ELR (cell line): ENCODE measurements around the gene ZNRF1.
"Not testable (repeated sequence)": the region's sequence is repeated elsewhere in the genome, so short reads cannot be mapped to it uniquely, and the experiment has no call there.

Experiments used
- DNase-seq: peaks from one replicate; pipeline ENCODE4 v3.0.0-alpha.2; 2015; ENCODE audit warnings: low read depth

ZNRF1 gene

DNA sequence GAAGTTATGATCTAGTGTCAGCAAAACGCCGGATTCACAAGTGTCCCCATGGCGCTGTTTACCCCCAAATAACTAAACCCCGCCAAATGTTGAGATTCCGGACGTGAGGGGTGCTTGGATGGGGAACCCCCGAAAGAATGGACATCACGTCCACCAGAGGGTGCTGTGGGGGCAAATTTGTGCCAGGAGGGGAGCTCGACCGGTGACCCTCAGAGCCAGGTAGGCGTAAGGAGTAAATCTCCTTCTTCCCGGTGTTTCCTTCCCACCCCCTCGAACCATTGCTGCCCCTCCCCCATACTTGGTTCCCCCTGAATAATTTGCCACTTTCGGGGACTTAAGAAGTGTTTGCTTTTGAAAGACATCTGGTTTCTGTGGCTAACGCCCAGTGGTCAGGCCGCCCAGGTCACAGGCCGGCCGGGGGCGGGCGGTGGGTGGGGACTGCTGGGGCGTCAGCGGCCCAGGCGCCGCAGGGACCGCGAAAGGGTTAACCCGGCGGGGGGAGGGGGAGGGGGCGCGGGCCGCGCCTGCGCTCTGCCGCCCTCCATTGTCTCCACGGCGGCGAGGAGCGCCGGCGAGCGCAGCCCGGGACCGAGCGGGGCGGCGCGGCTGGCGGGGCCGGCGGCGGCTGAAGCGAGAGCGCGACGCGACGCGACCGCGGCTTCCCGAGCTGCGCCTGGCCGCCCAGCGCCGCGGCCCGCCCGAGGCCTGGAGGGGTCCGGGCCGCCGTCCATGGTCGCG lies at the start of gene ZNRF1:
Gene ZNRF1 (plus strand): TSS at position 544 of the 738 bp plus-strand sequence. CDS start 648 bp downstream, outside the sequence.
- DNase-seq: peak; percentile 85

DNA sequence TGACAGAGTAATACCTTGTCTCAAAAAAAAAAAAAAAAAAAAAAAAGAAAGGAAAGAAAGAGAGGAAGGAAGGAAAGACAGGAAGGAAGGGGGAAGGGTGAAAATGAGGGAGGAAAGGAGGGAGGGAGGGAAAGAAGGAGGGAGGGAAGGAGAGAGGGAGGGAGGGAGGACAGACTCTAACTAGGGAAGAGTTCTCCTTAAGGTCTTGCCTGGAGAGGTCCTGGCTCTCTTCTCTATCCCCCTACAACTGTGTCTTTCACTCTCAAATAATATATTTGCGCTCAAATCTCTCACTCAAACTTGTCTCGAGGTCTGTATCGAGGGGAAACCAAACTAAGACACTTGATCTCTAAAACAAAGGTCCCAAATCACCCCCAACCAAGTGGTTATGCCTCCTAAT lies 49.5 kb upstream of the ZNRF1 start:
- DNase-seq: no peak

DNA sequence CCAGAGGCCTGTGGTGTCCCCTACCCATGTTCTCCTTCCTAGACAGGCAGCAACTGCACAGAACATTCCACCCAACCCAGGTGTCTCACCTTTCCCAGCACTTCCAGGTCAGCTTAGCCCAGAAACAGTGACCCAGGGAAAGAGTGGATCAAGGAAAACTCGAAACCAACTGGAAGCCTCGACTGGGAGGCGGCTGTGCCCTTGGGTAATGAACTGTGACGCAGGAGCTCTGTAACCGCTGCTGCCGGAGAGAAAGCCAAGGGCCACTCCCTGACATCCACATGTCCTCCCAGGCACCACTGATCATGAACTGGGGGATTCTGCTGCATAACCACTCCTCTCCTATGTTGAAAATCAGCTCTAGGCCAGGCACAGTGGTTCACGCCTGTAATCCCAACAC lies 48.3 kb upstream of the ZNRF1 start:
- DNase-seq: no peak

DNA sequence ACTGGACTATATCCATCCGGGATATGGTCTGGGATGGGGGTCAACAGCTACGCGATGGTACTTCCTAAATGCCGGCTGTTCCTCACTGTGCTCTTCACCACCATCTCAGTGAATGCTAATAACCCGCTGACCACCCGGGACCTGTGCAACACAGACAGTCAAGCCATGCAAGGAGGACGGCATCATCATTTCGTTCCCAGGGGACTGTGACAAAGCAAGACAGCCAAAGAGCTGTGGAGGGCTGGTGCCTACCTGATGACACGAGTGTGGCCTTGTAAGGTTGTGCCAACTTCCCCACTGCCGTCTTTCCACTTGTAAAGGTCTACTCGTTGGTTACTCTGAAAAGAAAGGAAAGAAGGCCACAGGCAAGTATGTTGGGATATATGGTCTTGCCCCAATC lies 47.6 kb upstream of the ZNRF1 start:
- no peak for DNase-seq

DNA sequence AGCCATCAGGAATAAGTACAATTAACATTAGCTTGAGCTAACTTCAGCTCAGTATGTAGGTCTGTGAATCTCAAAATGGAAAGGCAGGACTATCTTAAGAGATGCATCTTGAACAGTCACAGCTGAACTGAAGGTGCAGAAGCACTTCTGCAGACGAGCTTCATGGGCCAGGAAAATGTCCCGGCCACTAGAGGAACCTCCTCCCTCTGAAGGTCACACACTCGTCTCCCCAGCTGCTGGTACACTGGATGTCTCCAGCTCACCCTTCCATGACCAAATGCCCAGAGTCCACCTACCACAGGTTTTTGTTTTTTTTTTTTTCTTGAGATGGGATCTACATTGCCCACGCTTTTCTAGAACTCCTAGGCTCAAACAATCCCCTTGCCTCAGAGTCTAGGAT lies 47.1 kb upstream of the ZNRF1 start:
- no peak for DNase-seq

DNA sequence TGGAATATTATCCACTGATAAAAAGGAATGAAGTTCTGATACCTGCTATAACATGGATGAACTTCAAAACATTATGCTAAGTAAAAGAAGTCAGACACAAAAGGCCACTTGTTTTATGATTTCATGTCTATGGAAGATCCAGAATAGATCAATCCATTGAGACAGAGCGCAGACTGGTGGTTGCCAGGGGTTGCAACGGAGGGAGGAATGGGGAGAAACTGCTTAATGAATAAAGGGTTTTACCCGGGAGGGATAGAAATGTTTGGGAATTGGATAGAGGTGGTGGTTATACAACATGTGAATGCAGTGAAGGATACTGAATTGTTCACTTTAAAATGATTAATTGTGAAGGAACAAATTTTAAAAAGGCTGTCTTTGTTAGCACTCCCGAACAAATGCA lies 44.1 kb upstream of the ZNRF1 start:
- no peak for DNase-seq

DNA sequence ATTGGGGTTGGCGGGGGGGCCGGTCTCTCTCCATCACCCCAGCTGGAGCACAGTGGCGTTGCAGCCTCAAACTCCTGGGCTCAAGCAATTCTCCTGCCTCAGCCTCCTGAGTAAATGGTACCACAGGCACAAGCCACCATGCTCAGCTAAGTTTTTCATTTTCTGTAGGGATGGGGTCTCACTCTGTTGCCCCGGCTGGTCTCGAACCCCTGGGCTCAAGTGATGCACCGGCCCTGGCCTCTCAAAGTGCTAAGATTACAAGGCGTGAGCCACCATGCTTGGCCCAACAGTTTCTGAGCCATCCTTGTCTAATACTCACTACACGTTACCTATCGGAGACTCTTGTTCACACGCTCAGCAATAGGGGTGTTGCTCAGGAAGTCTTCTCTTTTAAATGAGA lies 25.5 kb upstream of the ZNRF1 start:
- no peak for DNase-seq

DNA sequence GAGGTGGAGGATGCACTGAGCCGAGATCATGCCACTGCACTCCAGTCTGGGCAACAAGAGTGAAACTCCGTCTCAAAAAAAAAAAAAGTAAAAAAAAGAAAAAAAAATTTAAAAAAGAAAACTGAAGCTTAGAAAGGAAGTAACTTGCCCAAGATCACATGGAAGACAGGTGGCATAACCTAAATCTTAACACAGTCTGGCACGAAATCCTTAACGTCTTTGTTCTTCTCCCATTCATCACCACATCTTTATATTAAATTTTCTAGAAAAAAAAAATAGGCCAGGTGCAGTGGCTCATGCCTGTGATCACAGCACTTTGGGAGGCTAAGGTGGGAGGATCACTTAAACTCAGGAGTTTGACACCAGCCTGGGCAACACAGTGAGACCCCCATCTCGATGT lies 23.2 kb upstream of the ZNRF1 start:
- DNase-seq: no peak

DNA sequence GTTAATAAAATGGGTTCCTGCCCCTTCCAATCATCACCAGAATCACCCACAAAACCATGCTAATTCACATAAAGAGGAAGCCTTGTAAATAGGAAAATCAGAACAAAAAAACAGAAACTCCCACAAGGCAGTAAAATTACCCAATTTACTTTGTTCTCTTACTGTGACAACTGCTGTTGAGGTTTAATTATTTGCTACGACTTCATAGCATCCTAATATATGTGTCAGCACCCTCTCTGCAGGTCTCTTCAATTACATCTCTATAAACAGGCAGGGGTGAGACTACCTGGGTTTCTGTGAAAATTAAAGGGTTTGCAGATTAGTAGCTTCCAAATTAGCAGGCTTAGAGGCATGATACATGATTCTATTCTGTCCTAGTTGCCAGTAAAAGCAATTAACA lies 16.6 kb upstream of the ZNRF1 start:
- no peak for DNase-seq

DNA sequence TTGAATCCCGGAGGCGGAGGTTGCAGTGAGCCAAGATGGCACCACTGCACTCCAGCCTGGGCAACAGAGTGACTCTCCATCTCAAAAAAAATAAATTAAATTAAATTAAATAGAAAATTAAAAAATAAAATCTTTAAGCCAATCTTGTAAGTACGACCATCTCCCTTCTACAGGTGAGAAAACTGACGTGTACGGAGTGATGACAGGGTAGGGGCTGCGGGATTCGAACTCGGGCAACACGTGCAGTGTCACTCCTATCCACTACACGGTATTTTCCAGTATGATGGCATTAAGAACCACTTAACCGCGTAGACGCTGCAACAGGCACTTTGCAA lies 14.7 kb upstream of the ZNRF1 start:
- DNase-seq: no peak

DNA sequence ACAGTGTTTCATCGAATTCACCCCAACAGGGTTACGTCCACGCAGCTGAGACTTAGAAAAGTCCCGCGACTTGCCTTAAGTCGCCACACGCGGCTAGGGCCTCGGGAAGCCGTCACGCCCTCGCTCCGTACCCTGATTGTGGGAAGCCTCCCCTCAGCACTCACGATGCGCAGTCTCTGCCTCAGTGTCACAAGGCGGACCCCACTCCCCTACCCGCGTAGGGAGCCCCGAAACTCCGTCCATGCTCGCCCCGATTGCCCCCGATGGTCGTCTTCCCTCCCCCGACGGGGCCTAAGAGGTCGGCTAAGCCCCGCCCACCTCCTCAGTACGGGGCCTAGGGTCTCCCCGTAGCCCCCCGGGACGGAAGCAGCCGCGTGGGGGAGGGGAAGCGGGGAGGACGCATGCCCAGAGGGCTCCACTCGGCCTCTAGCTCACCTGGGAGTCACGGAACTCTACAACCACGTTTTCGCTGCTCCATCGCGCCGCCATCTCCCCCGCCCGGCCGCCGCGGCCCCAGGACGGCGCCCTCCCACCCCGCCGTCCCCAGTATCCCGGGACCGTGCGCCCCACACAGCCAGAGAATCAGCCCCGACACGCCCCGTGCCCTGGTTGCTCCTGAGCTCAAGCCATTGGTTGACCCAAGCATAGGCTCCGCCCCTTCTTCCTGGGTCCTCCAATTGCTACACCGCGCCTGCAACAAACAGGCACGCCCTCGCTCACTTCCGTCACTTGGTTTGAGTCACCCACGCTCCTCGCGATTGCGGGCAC lies 14.1 kb upstream of the ZNRF1 start, which contains the start of gene WDR59:
Gene WDR59 (minus strand): TSS at position 595 of the 768 bp plus-strand sequence. CDS start 106 bp downstream, at position 489.
- peak; percentile 100 for DNase-seq

DNA sequence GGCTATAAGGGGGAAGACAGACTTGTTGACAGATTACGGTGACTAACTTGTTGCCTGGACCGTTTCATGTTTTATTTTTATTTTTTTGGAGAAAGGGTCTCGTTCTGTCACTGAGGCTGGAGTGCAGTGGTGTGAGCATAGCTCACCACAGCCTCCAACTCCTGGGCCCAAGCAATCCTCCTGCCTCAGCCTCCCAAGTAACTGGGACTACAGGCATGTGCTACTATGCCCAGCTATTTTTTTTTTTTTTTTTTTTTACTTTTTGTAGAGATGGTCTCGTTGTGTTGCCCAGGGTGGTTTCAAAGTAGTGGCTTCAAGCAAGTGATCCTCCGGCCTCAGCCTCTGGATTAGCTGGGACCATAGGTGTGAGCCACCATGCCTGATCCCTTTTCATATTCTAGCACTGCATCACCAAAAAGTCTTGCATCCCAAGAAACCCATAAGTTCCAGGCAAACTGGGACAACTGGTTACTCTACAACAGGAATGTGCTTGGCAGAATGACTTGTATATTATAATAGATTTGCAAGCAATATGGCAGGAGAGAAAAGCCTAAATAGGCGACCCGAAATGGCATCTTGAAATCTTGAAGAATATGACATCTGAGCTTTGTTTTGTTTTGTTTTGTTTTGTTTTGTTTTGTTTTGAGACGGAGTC lies 11.7 kb upstream of the ZNRF1 start:
- DNase-seq: no peak

DNA sequence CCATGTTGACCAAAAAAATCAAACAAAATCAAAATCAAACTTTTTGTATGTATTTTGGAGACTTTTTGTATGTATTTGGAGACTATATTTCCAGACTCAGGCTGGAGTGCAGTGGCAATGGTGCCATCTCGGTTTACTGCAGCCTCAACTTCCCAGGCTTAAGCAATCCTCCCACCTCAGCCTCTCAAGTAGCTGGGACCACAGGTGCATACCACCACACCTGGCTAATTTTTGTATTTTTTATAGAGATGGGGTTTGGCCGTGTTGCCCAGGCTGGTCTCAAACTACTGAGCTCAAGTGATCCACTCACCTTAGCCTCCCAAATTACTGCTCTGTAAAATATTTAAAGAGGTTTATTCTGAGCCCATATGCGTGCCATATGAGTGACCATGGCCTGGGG lies 9.0 kb upstream of the ZNRF1 start:
- DNase-seq: not testable (repeated sequence)

DNA sequence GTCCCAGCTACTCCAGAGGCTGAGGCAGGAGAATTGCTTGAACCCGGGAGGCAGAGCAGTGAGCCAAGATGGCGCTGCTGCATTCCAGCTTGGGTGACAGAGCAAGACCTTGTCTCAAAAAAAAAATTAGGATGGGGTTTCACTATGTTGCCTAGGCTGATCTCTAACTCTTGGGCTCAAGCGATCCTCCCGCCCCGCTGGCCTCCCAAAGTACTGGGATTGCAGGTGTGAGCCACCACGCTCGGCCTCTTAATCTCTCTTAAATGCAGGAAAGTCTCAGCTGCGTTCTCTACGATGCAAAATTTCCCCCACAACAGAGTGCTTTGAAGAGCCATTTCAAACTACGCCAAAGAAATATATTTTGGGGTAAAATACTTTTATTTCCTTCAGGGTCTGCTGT lies 8.0 kb upstream of the ZNRF1 start:
- DNase-seq: no peak

DNA sequence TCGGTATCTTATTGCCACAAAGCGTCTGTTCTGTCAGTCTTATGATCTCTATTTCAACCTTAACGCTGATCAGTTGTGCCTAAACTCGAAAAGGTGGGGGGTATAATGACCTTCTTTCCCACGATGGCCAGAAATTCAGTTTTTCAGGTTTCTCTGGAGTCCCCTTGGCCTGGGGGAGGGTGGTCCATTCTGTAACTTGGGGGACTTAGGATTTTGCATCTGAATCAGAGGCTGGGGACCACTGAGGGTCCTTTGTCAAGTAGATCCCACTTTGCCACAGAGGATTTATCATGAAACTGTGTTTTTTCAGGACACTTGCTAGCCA lies 7.6 kb upstream of the ZNRF1 start:
- DNase-seq: no peak

DNA sequence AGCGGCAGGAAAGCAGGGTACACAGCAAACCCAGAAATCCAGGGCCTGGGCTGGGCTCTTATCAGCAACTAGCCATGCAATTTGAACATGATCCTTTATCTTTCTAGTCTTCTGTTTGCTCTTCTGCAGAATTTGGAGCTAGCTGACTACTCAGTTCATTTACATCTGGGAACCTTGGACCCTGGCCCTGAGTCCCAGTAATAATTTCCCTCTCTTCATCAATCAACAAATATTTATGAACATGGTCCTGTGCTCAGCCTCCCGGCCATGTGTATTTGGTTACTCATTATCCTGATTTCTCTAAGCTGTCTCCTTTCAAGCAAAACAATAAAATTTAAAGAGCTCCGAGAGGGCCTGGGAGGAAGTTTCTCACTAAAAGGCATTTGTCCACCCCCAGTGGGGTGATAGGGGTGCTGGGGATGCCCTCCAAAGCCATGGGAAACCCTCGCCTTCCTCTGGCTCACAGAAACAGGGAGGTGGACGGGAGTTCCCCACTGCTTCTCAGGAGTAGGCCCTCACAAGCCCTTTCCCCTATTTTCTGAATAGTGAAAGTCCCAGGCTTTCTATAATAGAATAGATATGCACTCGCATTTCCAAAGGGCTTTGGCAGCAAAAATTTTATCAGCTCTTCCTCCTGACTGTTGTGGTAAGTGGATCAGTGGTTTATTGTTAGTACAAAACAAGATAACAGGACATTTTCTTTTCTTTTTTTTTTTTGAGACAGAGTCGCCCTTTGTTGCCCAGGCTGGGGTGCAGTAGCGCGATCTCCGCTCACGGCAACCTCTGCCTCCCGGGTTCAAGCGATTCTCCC lies 7.0 kb upstream of the ZNRF1 start:
- no peak for DNase-seq

DNA sequence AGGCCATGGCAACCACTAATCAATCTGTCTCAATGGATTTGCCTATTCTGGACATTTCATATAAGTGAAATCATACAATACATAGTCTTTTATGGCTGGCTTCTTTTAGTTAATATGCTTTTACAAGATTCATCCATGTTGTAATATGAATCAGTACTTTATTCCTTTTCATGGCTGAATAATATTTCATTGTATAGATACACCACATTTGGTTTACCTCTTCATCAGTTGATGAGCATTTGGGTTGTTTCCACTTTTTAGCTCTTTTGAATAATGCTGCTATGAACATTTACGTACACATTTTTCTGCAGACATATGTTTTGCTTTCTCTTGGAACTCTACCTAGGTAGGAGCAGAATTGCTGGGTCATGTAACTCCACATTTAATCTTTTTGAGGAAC lies 2.8 kb upstream of the ZNRF1 start:
- DNase-seq: no peak

DNA sequence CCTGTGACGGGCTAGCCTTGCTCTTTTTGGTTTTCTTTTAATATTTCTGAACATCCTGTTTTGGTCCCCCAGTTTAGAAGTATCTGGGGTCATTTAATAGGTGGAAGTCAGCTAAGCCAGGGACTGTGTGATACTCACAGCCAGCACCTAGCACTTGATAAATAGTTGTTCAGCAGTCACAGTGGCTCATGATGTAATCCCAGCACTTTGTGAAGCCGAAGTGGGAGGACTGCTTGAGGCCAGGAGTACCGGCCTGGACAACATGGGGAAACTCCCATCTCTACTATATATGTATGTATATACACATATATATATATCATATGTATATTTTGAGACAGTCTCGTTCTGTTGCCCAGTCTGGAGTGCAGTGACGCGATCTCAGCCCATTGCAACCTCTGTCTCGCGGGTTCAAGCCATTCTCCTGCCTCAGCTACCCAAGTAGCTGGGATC lies 1.8 kb upstream of the ZNRF1 start:
- DNase-seq: no peak

DNA sequence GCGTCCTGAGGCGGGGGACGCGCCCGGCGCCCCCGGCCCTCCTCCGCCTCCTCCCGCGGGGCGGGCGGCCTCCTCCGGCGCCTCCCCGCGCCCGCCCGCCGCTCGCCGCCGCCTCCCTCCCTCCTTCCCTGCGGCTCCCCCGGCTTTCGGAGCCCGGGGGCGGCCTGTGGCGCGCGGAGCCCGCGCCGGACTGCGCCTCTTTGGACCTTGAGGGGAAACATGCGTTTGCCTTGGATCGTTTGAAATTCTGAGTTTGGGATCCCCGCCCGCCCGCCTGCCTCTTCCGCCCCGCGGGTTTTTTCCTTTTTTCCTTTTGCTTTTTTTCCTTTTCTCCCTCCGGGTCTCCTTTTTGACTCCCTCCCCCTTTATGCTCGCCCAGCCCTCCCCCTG lies 390 bp downstream of the ZNRF1 start:
- peak; percentile 51 for DNase-seq

DNA sequence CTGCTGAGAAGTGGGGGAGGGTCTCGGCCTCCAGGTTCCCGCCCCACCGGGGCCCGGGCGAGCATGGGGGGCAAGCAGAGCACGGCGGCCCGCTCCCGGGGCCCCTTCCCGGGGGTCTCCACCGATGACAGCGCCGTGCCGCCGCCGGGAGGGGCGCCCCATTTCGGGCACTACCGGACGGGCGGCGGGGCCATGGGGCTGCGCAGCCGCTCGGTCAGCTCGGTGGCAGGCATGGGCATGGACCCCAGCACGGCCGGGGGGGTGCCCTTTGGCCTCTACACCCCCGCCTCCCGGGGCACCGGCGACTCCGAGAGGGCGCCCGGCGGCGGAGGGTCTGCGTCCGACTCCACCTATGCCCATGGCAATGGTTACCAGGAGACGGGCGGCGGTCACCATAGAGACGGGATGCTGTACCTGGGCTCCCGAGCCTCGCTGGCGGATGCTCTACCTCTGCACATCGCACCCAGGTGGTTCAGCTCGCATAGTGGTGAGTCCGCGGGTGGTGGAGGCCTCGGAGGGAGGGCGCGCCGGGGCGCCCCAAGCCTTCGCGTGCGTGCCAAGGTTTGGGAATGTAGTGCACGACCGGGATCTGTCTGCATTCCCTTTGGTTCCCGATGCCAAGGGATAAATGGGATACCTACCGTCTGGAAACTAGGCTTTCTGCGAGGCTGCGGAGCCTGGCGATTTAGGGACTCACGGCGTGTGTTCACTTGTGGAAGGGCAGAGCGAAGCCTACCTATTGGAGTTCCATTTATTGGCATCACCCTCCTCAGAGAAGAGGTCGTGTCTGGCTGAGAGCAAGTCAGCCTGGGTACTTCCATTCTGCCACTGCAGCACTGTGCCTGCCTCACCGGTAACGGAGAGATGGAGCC lies 1.0 kb downstream of the ZNRF1 start:
- DNase-seq: peak; percentile 57

DNA sequence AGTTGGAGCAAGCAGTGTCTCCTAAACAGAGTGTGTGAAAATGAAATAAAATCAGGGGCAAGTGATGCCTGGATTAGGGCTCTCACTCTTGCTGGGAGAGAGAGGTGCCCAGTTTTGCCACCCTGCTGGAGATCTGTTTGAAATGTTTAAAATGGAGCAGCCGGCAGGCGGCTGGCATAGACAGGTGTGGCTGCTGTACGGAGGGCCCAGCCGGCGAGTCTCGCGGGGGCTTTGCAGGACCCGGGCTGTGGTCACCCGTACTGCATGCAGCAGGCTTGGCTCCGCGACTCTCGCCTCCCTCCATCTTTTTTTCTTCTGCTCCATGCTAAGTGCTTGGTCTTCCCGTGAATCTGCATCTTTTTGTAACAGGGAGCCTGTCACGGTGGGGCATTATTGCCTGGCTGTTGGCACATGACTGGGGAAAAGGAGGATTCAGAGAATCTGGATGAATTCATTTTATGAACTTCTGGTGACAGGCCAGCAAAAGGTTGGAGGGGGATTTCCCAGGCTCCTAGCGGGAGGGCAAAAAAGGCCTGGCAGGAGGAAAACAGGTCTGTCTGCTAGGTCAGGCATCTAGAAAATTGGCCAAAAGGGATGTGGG lies 1.8 kb downstream of the ZNRF1 start:
- peak; percentile 51 for DNase-seq
